ENCODE data around the gene CTDSP2. TPM values are rescaled to one million over a fixed set of nuclear protein-coding genes. Genes with fewer than 3 reads are reported as not detected.
"Not testable (repeated sequence)": the region's sequence is repeated elsewhere in the genome, so short reads cannot be mapped to it uniquely, and the experiment has no call there.

CTDSP2 gene
- total RNA-seq, 1 experiment from 2014 or later, result 43.6 TPM

- DNase-seq (ENCODE audit: extremely low read depth, low read depth), result not testable (repeated sequence)
Observed at GRCh38 chr12:57858123-57858522, 11.6 kb upstream of the CTDSP2 start.

GRCh38 chr12:57854965-57855364 is 8.4 kb upstream of the CTDSP2 start:
- no peak for DNase-seq (ENCODE audit: extremely low read depth, low read depth)

GRCh38 chr12:57853864-57854556 is 7.5 kb upstream of the CTDSP2 start:
- no peak for DNase-seq (ENCODE audit: extremely low read depth, low read depth)

- no peak for DNase-seq (ENCODE audit: extremely low read depth, low read depth)
Observed at GRCh38 chr12:57852620-57853500, 6.3 kb upstream of the CTDSP2 start.

GRCh38 chr12:57852200-57852599 is 5.7 kb upstream of the CTDSP2 start:
- no peak for DNase-seq (ENCODE audit: extremely low read depth, low read depth)

GRCh38 chr12:57851552-57851951 is 5.0 kb upstream of the CTDSP2 start:
- no peak for DNase-seq (ENCODE audit: extremely low read depth, low read depth)

GRCh38 chr12:57850854-57851430 is 4.4 kb upstream of the CTDSP2 start:
- DNase-seq (ENCODE audit: extremely low read depth, low read depth), result no peak

GRCh38 chr12:57849447-57849846 is 2.9 kb upstream of the CTDSP2 start:
- not testable (repeated sequence) for DNase-seq (ENCODE audit: extremely low read depth, low read depth)

GRCh38 chr12:57849035-57849434 is 2.5 kb upstream of the CTDSP2 start:
- DNase-seq (ENCODE audit: extremely low read depth, low read depth), result no peak

- DNase-seq (ENCODE audit: extremely low read depth, low read depth), result no peak
Observed at GRCh38 chr12:57848208-57848607, 1.7 kb upstream of the CTDSP2 start.

GRCh38 chr12:57846285-57846576 is 298 bp downstream of the CTDSP2 start:
- DNase-seq (ENCODE audit: extremely low read depth, low read depth), result no peak

GRCh38 chr12:57845478-57846284 is 848 bp downstream of the CTDSP2 start:
- no peak for DNase-seq (ENCODE audit: extremely low read depth, low read depth)

- no peak for DNase-seq (ENCODE audit: extremely low read depth, low read depth)
Observed at GRCh38 chr12:57844709-57845477, 1.6 kb downstream of the CTDSP2 start.

- no peak for DNase-seq (ENCODE audit: extremely low read depth, low read depth)
Observed at GRCh38 chr12:57842342-57843294, 3.9 kb downstream of the CTDSP2 start.

GRCh38 chr12:57841445-57841844 is 5.1 kb downstream of the CTDSP2 start:
- no peak for DNase-seq (ENCODE audit: extremely low read depth, low read depth)

- DNase-seq (ENCODE audit: extremely low read depth, low read depth), result no peak
Observed at GRCh38 chr12:57840726-57841125, 5.8 kb downstream of the CTDSP2 start.

GRCh38 chr12:57839996-57840395 is 6.5 kb downstream of the CTDSP2 start:
- no peak for DNase-seq (ENCODE audit: extremely low read depth, low read depth)

GRCh38 chr12:57838594-57839302 is 7.8 kb downstream of the CTDSP2 start:
- DNase-seq (ENCODE audit: extremely low read depth, low read depth), result no peak

Data from NCI-H460 (cell line).